HCT116 (cell line): ENCODE results near the gene GABRR2. TPM values are rescaled to one million over a fixed set of nuclear protein-coding genes. Genes with fewer than 3 reads are reported as not detected.

Experiments
- ATAC-seq: fragments of 200-7000 bp; cut with Tn5 transposase; 2 replicates; pipeline ENCODE4 v1.9.1; 2020; ENCODE audit warnings: mild to moderate bottlenecking, moderate library complexity
- BruUV-seq: library from RNA; stranded (reverse); fragments of 400-500 nt; replicated peaks from 2 replicates; lab custom pipeline; 2021; lab: Mats Ljungman, UMichigan
- CTCF ChIA-PET: fragments of 300-600 bp; sonication (Branson Sonifier 250); formaldehyde crosslinking; loops from one replicate; lab custom pipeline; 2021; ENCODE audit warnings: antibody characterized with exemption; lab: Charles Lee
- POLR2A ChIA-PET: fragments of 300-600, 350-600 bp; sonication (Branson Sonifier 250); formaldehyde crosslinking; loops from one replicate; lab custom pipeline; 2021; ENCODE audit warnings: antibody characterized with exemption; lab: Charles Lee
- RAD21 ChIA-PET, 2 experiments: fragments of 300-600 bp; sonication (Branson Sonifier 250); formaldehyde crosslinking; loops; one replicate each; lab custom pipeline; 2023; ENCODE audit warnings: low total read pairs in 2 of 2; ENCODE audit not compliant: uncharacterized antibody in 2 of 2, unreplicated experiment in 2 of 2, low non-redundant PET in 1 of 2; lab: Charles Lee
- DNase-seq: peaks from one replicate; pipeline ENCODE4 v3.0.0-alpha.2; 2010; ENCODE audit warnings: low read depth, low spot score
- H2AFZ ChIP-seq: fragments of 200-600 bp; shearing (Covaris generic), sonication (generic); 2 replicates; pipeline ENCODE4 v1.6.1; 2017; ENCODE audit warnings: low read depth, mixed run types, mixed read lengths, antibody characterized with exemption, low read length; ENCODE audit not compliant: poor library complexity, severe bottlenecking
- H3K27ac ChIP-seq: 2 replicates; pipeline ENCODE4 v1.5.1; 2012; ENCODE audit warnings: low read depth, low read length
- H3K27me3 ChIP-seq: fragments of 200-600 bp; sonication (generic); 2 replicates; pipeline ENCODE4 v1.6.1; 2016; ENCODE audit warnings: mixed run types, low read length, mixed read lengths; ENCODE audit not compliant: insufficient read depth
- H3K36me3 ChIP-seq, 2 experiments: fragments of 200-500 bp in 1 of 2; fragments of 200-600 bp in 1 of 2; sonication (Bioruptor generic) in 1 of 2; sonication (generic) in 1 of 2; 2 replicates each; pipeline versions ENCODE4 v1.5.1 to v1.6.1; 2014 to 2016; ENCODE audit warnings: low read length in 2 of 2, inconsistent platforms in 1 of 2, mixed read lengths in 1 of 2, mixed run types in 1 of 2; ENCODE audit not compliant: insufficient read depth in 2 of 2, control insufficient read depth in 1 of 2
- H3K4me1 ChIP-seq, 2 experiments: fragments of 200-600 bp in 1 of 2; sonication (generic) in 1 of 2; 2 replicates each; pipeline versions ENCODE4 v1.5.1 to v1.6.1; 2012 to 2017; ENCODE audit warnings: low read length in 2 of 2, inconsistent platforms in 1 of 2, mild to moderate bottlenecking in 1 of 2, mixed read lengths in 1 of 2, mixed run types in 1 of 2, moderate library complexity in 1 of 2; ENCODE audit not compliant: insufficient read depth in 2 of 2, control insufficient read depth in 1 of 2
- H3K4me2 ChIP-seq: fragments of 200-600 bp; sonication (generic); 2 replicates; pipeline ENCODE4 v1.6.1; 2017; ENCODE audit warnings: mixed run types, low read length, mixed read lengths
- H3K4me3 ChIP-seq, 2 experiments: fragments of 200-600 bp in 1 of 2; sonication (generic) in 1 of 2; replicated peaks in 1 of 2; 2 replicates each; pipeline ENCODE4 v1.5.1; 2011 to 2016; ENCODE audit warnings: low read length in 2 of 2, control low read depth in 1 of 2, low read depth in 1 of 2, mild to moderate bottlenecking in 1 of 2, mixed read lengths in 1 of 2, mixed run types in 1 of 2
- H3K79me2 ChIP-seq: fragments of 200-600 bp; sonication (generic); 2 replicates; pipeline ENCODE4 v1.6.1; 2017; ENCODE audit warnings: mild to moderate bottlenecking, mixed run types, low read length, moderate library complexity, mixed read lengths; ENCODE audit not compliant: insufficient read depth
- H3K9ac ChIP-seq: fragments of 200-600 bp; sonication (generic); 2 replicates; pipeline ENCODE4 v1.6.1; 2016; ENCODE audit warnings: low read length, mixed read lengths
- H3K9me2 ChIP-seq: fragments of 200-600 bp; sonication (generic), shearing (Covaris generic); 2 replicates; pipeline ENCODE4 v1.6.1; 2017; ENCODE audit warnings: mixed run types, mild to moderate bottlenecking, moderate library complexity; ENCODE audit not compliant: insufficient read depth
- H3K9me3 ChIP-seq, 2 experiments: fragments of 200-500 bp in 1 of 2; fragments of 200-600 bp in 1 of 2; sonication (Bioruptor generic) in 1 of 2; sonication (generic) in 1 of 2; 2 replicates each; pipeline ENCODE4 v1.6.1; 2014 to 2017; ENCODE audit warnings: low read length in 2 of 2, mixed read lengths in 2 of 2, inconsistent platforms in 1 of 2, low read depth in 1 of 2, mild to moderate bottlenecking in 1 of 2, mixed run types in 1 of 2, moderate library complexity in 1 of 2; ENCODE audit not compliant: control insufficient read depth in 1 of 2, insufficient read depth in 1 of 2
- H4K20me1 ChIP-seq: fragments of 200-600 bp; sonication (generic), shearing (Covaris generic); 2 replicates; pipeline ENCODE4 v1.6.1; 2017; ENCODE audit warnings: mixed run types, mild to moderate bottlenecking, moderate library complexity; ENCODE audit not compliant: insufficient read depth
- ELF1 ChIP-seq: IDR thresholded peaks from 2 replicates; pipeline ENCODE4 v1.6.1; 2012; ENCODE audit warnings: low read depth, borderline replicate concordance
- EZH2 ChIP-seq: fragments of 200-600 bp; sonication (generic); IDR thresholded peaks from 2 replicates; pipeline ENCODE4 v1.6.1; 2017; ENCODE audit warnings: antibody characterized with exemption, mixed run types
- POLR2A ChIP-seq: IDR thresholded peaks from 2 replicates; pipeline ENCODE4 v1.7.0; 2011; ENCODE audit warnings: borderline replicate concordance; ENCODE audit not compliant: insufficient read depth, insufficient read length; ENCODE audit errors: extremely low read depth
- REST ChIP-seq: IDR thresholded peaks from 2 replicates; pipeline ENCODE4 v1.6.1; 2012; ENCODE audit warnings: low read depth
- SIN3A ChIP-seq: IDR thresholded peaks from 2 replicates; pipeline ENCODE4 v1.6.1; 2012; ENCODE audit warnings: low read depth
- SP1 ChIP-seq: IDR thresholded peaks from 2 replicates; pipeline ENCODE4 v1.6.1; 2012; ENCODE audit warnings: low read depth
- SRF ChIP-seq: IDR thresholded peaks from 2 replicates; pipeline ENCODE4 v1.6.1; 2012; ENCODE audit warnings: low read depth
- ZBTB33 ChIP-seq: IDR thresholded peaks from 2 replicates; pipeline ENCODE4 v1.6.1; 2011; ENCODE audit warnings: mild to moderate bottlenecking, low read length, moderate library complexity; ENCODE audit not compliant: insufficient replicate concordance; ENCODE audit errors: extremely low read depth
- ZFX ChIP-seq: fragments of 450-650 bp; IDR thresholded peaks from 2 replicates; pipeline ENCODE4 v1.6.1; 2017
- intact Hi-C: fragments of 100-400 bp; cut with micrococcal nuclease; formaldehyde crosslinking; loops from 2 replicates; pipeline ENCODE4 v1.10.0; 2022
- total RNA-seq: library from RNA; stranded (reverse); gene quantifications from one replicate; pipeline ENCODE4 v1.2.1, GENCODE V29; 2021; ENCODE audit not compliant: unreplicated experiment
- TF ChIP-seq, protein P1 (sequence below): IDR thresholded peaks from 2 replicates; pipeline ENCODE4 v1.6.1; 2012

Gene GABRR2
- total RNA-seq, 1 experiment from 2014 or later: 0.57 TPM

DNA sequence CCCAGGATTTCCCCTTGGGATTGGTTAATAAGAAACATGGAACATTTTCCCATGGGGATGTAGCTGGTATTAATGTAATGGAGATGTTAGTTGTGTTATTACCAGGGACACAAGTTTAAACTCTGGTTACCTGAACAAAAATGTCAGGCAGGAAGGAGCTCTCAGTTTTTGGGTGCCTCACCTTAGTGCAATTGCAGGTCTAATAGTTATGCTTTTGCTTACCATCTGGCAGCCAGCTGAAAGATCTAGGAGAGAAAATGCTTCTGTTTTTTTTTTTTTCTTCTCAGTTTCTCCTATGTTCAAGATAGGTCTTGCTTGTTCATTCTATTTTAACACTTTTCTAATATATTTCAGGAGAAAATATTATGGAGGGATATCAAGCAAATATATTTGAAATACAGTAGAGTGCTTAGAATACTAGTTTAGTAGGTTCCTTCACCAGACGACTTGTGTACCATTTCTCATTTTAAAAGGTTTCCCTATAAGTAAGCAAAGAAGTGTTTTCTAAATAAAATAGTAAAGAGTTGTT lies 41.6 kb upstream of the GABRR2 start:
- ATAC-seq: no peak
- Histone ChIP-seq H3K4me3 (no peak overlapping the region), H4K20me1 (no peaks in the 10 kb centered on the region), H3K4me1 (peaks cover 5 to 11% of the 10 kb centered on the region in 2 experiments; a peak in 2 of 4 replicates), H3K27ac (no peak overlapping the region), H3K27me3 (no peaks in the 10 kb centered on the region), H3K36me3 (no peaks in the 10 kb centered on the region), H2AFZ (no peak overlapping the region), H3K79me2 (peaks cover 6% of the 10 kb centered on the region), H3K9me3 (no peaks in the 10 kb centered on the region), H3K9ac (no peak overlapping the region), H3K9me2 (no peaks in the 10 kb centered on the region), H3K4me2 (no peak overlapping the region)
- TF ChIP-seq SP1 (no peak), REST (no peak), POLR2A (no peak), SRF (no peak), EZH2 (no peak), ELF1 (no peak), ZFX (no peak), ZBTB33 (no peak), SIN3A (no peak)
- TF ChIP-seq, protein P1, sequence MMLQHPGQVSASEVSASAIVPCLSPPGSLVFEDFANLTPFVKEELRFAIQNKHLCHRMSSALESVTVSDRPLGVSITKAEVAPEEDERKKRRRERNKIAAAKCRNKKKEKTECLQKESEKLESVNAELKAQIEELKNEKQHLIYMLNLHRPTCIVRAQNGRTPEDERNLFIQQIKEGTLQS: no peak
- DNase-seq: no peak
- RAD21 ChIA-PET: no interaction called here
- BruUV-seq: no TSS peak
- CTCF ChIA-PET: interaction anchor here (0.7 to 2.6 kb wide), 4 partner anchors 11 to 374 kb away, joined by 3 to 11 read pairs (median 4); no protein-coding TSS in a partner anchor
- POLR2A ChIA-PET: no interaction called here
- intact Hi-C loops: no loop called here
